C4-2B (cell line): ENCODE measurements around the gene GALNT9.
"Not testable (repeated sequence)": the region's sequence is repeated elsewhere in the genome, so short reads cannot be mapped to it uniquely, and the experiment has no call there.

Source experiments
- H3K27ac ChIP-seq: fragments of 450-650 bp; 2 replicates; pipeline ENCODE4 v1.5.1; 2017
- ZFX ChIP-seq: fragments of 450-650 bp; IDR thresholded peaks from 2 replicates; pipeline ENCODE4 v1.6.1; 2017
- TF ChIP-seq, protein P1 (sequence below): fragments of 450-650 bp; conservative IDR thresholded peaks from 2 replicates; pipeline ENCODE4 v1.5.1; 2017; ENCODE audit warnings: mild to moderate bottlenecking

GALNT9 gene

GRCh38 chr12:132362996-132363660 is 33.7 kb upstream of the GALNT9 start:
- TF ChIP-seq ZFX: no peak
- TF ChIP-seq, protein P1, sequence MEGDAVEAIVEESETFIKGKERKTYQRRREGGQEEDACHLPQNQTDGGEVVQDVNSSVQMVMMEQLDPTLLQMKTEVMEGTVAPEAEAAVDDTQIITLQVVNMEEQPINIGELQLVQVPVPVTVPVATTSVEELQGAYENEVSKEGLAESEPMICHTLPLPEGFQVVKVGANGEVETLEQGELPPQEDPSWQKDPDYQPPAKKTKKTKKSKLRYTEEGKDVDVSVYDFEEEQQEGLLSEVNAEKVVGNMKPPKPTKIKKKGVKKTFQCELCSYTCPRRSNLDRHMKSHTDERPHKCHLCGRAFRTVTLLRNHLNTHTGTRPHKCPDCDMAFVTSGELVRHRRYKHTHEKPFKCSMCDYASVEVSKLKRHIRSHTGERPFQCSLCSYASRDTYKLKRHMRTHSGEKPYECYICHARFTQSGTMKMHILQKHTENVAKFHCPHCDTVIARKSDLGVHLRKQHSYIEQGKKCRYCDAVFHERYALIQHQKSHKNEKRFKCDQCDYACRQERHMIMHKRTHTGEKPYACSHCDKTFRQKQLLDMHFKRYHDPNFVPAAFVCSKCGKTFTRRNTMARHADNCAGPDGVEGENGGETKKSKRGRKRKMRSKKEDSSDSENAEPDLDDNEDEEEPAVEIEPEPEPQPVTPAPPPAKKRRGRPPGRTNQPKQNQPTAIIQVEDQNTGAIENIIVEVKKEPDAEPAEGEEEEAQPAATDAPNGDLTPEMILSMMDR: no peak
- no peak overlapping the region for H3K27ac ChIP-seq

GRCh38 chr12:132360906-132361777 is 31.8 kb upstream of the GALNT9 start:
- no peak overlapping the region for H3K27ac ChIP-seq
- TF ChIP-seq, protein P1: no peak
- no peak for TF ChIP-seq ZFX

GRCh38 chr12:132360410-132360809 is 31.0 kb upstream of the GALNT9 start:
- TF ChIP-seq, protein P1: no peak
- no peak for TF ChIP-seq ZFX
- no peak overlapping the region for H3K27ac ChIP-seq

DNA sequence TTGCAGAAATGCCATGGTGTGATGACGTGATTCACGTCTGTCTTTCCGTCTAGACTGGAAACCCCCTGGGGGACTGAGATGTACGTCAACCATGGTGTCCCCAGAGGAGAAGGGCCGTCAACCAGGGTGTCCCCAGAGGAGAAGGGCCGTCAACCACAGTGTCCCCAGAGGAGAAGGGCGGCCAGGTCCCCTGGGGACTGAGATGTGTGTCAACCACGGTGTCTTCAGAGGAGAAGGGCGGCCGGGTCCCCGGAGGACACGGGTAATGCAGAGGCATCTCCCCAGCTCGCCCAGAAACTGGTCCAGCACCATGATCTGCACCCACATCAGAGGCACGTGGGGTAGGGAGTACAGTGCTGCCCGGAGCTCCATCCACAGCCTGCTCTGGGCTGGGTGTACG is 30.6 kb upstream of the GALNT9 start:
- no peak for TF ChIP-seq ZFX
- TF ChIP-seq, protein P1: no peak

GRCh38 chr12:132359551-132359950 is 30.2 kb upstream of the GALNT9 start:
- no peak overlapping the region for H3K27ac ChIP-seq
- TF ChIP-seq, protein P1: no peak

More for the DNA sequence above, 30.6 kb upstream of the GALNT9 start:
- no peak overlapping the region for H3K27ac ChIP-seq

GRCh38 chr12:132358241-132359225 is 29.1 kb upstream of the GALNT9 start:
- H3K27ac ChIP-seq: not testable (repeated sequence)

DNA sequence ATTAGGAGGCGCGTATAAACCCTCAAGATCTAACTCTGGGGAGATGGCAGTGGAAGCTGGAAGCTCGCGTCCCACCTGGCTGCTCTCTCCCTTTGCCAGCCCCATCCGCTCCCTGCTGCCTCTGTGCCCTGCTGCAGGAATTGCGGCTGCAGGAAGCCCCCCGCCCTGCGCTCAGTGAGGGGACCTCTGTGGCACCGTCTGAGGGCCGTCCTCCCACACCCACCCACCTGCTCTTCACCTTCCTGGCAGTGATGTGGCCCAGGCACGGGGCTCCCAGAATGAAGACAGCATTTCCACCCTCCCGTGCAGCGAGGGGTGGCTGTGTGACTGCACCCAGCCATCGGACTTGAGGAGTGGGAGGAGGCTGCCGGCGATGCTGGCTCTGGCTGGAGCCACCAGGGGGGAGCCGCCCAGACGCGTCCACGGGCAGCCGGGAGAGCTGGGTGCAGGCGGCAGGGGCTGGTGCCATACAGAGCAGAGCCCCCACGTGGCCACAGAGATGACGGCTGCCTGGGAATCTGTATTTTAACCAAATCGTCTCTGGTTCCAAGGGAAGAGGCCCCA is 28.3 kb upstream of the GALNT9 start:
- no peak for TF ChIP-seq ZFX
- TF ChIP-seq, protein P1: no peak
- H3K27ac ChIP-seq: no peak overlapping the region
